Kidney tubule cell (primary cell): Measurements from ENCODE around the gene CROCC2.

Source experiments
- DNase-seq: peaks from one replicate; pipeline ENCODE4 v3.0.0-alpha.2; 2018; ENCODE audit warnings: low spot score

The CROCC2 gene

DNA sequence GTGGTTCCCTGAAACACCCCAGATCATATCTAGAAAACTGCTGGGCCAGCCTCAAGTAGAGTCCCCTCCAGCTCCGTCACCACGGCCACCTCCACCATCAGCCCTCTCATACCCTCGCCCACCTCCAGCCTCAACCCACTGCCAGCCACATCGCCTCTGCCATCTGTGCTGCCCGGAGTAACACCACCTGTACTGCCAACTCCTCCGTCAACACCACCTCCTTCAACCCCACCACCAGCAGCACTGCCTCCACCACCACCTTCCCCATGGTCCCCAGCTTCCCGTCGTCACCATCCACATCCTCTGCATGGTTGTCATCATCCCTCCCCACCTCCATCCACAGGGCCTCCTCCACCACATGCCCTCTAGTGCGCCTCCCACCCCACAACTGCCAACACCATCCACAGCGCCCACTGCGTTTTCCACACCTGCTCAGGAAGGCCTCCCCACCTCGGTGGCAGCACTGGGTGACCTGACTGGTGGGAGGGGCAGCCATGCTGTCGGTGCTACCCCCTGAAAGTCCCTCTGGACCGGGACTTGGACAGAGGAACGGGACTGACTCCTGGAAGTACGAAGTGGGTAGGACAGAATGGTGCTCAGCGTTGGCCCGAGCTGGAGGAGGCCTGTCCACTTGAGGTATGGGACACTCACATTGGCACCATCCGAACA, 93.9 kb downstream of the CROCC2 start:
- no peak for DNase-seq

DNA sequence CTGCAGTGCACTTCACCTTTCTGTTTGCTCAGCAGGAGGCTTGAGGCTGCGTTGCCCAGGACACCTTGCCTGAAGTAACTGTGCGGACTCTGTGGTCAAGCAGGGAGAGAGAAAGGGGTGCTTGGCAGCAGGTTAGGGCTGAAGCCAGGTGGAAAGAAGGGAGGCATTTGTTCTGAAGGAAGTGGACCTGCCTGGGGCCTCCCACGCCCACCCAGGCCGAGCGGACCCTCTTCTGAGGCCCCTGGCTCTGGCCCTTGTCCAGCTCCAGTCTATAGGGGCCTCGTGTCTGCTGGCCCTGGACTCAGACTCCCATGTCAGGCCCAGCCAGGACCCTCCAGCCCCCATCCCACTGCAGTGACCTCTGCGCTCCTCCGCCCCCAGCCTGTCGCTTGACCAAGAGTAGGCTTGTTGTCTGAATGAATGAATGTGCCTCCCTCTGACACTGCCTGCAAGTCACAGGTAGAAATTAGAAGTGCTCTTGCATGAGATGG, 94.7 kb downstream of the CROCC2 start:
- no peak for DNase-seq

DNA sequence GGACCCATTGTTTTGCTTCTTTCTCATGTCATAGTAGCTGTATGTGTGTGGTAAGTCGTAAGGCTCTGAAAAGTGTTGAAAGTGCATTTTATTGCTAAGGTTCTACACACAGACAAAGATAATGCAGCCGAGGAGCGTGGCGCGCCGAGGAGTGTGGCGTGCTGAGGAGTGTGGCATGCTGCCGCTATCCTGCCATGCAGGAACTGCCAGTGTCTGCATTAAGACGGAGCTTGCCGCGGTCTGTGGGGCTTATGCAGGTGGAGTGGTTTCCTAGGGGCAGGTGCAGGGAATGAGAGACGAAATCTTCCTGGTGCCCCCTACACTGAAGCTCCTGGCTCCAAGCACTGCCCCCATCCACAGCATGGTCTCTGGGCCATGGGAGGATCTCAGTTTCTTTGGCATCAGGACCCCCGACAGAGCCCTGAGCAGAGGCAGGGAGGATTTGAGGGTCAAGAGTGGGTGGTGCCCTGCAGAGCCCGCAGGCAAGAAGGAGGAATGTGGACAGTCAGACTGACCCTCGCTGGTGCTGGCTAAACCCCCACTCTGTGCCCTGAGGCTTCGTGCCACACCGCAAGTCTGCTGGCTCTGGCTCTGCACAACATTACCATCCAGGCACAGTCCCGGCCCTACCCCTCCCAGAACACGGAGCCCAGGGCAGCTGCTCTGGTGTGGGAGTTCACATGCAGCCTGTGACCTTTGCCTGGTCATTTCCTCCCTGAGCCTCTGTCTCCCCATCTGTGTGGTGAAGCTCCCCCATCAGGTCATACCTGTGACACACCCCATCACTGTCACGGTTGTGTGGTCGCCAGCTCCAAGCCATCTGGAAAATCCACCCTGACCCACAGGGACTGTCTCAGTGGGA, 95.5 kb downstream of the CROCC2 start:
- peak; percentile 28 for DNase-seq

DNA sequence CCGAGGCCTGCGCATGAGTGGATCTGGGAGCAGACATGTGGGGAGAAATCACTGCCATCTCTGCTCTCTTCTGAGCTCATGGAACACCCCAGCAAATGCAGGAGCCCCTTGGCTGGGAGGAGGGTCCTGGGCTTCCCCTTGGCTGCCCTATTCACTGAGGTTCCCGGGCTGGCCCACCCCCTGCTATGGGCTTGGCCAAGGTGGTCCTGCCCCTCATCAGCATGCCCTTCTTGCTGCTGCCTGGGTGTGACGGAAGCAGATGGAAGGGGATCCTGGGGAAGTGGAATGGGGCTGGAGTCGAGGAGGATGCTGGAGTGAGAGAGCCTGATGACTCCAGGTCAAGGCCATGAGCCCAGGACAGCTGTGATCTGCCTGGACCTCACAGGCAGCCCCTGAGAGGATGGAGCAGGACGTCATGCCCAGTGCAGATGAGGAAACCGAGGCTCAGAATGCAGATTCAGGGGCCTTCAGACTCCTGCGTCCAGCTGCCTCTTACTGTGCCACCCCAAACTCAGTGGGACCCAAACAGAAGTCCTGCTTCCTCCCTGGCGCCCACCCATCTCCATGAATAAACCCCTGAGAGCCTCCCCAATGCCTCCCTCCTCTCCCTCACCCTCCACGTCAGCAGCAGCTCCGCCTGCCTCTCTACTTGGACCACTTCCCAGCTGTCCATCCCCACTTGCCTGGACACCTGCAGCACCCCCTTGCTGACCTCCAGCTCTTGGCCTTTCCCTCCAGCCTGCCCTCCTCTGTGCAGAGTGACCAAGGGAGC, 96.3 kb downstream of the CROCC2 start:
- DNase-seq = no peak

DNA sequence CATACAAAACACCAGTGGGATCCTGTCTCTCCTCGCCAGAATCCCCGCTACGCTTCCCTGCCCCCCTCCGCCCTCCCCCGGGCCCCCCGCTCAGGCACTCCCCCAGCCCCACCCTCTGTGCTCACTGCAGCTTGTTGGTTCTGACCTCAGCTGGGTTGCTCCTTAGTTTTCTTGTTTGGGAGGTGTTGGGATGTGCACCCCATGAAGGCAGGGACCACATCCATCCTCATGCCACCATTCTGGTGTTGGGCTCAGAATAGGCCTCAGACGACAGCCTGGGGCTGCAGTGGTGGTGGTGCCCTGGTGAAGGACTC, 96.9 kb downstream of the CROCC2 start:
- DNase-seq = no peak

DNA sequence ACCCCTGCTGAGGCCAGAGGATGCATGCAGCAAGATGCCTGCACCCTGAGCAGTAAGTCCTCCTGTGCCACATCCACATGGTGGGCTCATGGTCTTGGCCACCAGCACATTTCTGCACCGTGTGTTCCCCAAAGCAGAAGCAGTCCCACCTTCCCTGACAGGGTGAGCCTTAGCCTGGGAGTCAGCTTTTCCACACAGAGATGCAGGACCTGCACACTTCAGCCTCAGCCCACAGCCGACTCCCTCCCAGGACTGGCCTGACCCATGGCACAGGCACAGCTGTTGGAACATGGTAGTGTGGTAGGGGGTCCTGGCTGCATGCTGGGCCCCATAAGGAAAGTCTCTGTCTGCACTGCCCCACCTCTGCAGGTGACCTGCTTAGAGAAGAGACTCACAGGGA, 97.2 kb downstream of the CROCC2 start:
- DNase-seq = no peak

DNA sequence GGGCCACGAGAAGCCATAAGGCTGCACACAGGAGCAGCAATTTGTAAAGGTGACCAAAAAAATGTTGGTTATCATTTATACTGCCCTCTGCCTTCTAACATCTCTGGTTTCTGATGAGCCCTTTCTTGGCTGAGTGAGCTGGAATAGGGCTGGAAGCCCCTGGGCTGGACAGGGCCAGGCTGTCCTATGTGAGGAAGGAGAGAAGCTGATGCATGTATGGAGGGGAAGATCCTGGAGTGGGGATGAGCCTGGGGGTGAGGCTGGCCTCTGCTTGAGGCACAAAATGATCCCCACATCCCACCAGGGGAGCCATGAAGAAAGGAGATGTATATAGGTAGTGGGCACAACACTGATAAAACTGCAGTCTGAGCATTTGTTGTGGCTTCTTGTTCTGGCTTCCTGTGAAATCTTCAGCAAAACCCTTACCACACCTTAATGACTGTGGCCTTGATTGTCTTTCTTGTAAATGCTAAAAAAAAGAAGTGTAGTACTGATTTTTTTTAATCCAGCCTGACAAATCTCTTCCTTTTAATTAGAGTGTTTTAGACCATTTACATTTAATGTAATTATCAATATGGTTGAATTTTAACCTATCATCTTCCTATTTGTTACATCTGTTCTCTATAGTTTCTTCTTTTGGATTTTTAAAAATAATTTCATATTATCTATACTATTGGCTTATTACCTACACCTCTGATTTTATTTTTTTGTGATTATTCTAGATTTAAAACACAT, 97.9 kb downstream of the CROCC2 start:
- DNase-seq = no peak

DNA sequence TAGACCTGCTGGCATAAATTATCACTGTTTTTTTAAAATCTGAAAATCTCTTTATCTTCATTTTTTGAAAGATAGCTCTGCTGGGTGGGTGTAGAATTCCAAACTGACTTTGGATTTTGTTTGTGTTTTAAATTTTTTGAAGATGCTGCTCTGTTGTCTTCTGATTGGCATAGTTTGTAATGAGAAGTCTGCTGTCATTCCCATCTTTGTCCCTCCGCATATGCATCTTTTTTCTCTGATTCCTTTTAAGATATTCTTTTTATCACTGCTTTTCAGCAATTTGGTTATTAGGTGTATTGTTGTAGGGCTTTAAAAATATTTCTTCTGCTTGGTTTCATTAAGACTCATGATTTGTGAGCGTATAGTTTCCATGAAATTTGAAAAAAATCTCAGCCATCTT, 99.4 kb downstream of the CROCC2 start:
- DNase-seq = no peak

DNA sequence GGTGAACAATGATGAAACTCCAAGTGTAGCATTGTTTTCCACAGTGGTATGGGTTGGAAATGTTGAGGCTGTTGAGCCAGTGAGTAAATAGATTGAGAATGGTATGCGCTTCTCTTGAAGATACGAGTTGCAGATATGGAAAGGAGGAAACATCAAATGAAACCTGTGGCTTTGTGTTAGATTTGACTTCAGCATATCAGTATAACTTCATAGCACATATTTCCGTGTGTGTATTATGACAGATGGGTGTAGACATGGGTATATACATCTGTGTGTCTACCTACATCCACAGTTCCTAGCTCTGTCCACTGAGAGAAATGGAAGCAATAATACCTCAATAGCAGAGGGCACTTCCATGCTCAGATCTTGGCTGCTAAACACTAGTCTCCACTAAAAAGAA, 100.3 kb downstream of the CROCC2 start:
- DNase-seq = no peak

DNA sequence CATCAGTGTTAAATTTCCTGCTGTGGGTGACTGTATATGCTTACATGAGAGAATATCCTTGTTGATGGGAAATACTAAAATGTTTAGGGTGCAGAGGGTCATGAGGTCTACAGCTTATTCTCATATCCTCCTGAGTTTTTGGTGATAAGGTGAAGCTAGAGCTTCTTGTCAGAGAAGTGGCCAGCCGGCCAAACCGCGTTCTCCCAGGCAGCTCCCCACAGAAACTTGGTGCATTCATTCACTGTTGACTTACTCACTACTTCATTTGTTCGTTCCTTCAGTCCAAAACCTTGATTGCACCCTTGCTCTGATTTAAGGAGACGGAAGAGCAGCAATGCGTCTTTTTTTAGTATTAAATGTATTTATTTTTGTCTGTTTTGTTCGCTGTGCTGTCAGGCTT, 101.0 kb downstream of the CROCC2 start:
- DNase-seq = no peak

DNA sequence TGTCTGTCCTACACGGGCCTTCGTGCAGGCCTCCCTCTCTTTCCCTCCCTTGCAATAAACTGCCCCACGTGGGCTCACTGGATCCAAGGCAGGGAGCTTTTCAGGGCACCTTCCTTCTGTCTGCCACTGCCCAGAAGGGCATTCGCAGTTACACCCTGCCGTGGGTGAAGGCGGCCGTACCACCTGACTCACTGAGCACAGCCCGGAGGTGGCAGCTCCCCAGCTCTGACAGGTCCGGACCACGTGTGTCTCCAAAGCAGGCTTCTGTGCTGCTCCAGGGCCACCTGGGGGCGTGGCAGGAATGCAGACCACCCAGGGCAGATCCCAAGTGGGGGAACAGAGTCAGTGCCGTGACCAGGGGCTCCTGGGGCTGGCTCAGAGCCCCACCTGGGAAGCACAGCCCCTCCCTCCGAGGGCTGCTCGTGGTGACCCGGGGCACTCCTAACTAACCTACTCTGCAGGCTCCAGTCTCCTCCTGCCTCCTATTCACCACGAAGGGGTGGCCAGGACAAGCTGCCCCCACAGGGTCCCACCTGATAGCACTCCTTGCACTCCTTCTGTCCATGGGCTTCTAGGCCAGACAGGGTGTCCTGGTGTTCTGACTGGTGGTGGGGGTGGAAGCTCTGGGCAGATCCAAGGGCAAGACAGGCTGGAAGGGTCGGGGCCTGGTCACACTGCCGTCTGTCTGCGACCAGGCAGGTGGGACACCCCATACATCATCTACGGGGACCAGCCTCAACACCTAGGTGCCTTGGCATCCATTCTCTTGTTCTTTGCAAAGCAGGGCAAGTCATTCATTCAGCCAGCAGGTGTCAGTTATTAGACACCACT, 102.0 kb downstream of the CROCC2 start:
- no peak for DNase-seq

DNA sequence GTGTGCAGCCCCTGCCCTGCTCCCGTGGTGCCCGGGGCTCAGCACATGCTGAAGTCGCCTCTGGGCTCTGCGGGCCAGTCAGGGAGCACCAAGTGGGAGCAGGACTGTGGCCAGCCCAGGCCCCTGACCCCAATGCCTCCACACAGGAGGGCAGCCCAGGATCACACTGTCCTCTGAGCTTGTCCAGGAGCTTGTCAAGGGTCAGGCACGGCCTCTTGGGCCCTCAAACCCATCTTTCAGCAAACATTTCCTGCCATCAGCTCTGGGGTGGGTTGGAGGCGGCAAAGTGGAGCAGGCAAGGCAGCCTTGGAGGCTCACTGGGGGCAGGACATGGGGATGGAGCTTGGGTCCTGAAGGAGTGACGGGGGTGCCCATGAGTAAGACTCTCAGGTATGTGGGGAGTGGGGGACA, 102.6 kb downstream of the CROCC2 start:
- no peak for DNase-seq

DNA sequence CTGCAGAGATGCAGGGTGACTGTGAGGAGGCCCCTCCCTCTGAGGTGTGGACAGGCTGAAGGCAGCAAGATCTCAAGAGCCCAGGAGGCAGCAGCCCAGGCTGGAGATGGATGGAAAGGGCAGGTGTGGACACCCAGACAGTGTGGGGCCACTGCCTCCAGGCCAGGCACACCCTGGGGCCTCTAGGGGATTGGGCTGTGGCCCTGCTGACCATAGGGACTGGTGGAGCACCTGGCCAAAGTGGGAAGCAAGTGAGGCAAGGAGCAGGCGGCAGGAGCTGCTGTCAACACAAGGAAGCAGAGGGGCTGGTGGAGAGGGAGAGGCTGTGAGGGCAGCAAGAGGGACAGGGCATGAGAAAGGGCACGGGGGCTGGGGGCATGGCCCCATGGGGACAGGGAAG, 103.1 kb downstream of the CROCC2 start:
- DNase-seq = no peak

DNA sequence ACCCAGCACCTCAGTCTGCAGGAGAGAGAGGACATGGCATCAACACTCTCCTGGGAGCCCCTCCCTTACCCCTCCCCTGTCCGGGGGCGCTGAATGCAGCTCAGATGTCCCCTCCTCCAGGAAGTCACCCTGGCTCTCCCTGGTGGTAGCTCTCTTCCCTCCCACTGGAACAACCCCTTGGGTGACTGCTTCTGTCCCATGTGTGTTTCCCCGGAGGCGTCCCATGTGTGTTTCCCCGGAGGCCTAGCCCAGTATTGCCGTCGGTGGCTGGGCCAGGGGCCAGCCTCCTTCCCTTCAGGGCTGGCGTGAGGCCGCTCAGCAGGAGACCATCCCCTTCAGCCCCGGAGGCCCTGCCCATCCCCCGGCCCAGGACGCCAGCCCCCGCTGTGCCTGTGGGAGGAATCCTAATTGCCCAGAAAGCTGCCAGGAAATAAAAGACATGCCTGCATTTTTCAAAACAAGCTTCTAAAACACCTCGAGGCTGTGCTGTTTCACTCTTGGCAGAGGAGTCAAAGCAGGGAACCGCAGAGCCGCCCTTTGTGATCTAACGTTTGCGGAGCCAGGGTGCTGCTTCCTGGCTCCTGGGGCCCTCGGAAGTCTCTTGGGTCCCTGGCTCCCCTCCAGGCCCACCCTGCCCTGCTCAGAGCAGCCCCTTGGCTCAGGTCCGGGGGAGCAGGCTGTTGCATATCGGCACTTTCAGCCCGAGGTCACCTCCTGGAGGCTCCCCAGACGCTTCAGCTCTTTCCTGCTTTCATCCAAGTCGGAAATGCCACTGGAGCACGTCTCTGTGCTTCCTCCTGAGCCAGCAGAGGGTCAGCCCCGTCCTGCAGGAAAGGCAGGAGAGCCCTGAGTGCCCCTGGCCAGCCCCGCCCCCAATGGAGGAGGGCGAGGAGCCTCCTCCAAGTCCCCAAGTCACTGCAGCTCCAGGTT, 103.7 kb downstream of the CROCC2 start:
- peak; percentile 60 for DNase-seq

DNA sequence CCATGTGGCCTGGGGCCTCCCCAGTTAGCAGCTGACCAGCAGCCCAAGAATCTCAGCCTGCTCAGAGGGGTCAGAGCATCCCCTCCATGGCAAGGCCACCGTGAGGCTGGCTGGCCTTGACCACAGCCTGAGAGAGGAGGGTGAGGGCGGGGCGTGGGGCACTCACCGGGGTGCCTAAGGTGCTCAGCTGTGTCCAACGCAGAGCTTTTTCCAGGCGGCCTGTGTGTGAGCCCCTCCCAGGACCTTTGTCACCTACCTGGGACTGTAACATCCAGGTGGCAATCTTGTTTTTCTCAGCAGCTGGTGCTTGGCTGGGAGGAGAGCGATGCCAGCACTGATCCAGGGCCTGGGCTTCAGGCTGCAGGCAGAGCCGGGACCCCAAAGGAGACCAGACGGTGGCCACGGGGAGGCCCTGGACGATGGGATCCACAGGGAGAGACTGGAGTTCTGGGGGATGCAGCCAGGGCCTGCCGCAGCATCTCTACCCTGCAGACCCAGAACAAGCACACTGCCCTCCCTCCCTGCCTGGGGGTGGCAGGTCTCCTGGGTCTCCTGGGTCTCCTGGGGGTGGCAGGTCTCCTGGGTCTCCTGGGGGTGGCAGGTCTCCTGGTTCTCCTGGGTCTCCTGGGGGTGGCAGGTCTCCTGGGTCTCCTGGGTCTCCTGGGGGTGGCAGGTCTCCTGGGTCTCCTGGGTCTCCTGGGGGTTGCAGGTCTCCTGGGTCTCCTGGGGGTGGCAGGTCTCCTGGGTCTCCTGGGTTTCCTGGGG, 104.6 kb downstream of the CROCC2 start:
- no peak for DNase-seq

DNA sequence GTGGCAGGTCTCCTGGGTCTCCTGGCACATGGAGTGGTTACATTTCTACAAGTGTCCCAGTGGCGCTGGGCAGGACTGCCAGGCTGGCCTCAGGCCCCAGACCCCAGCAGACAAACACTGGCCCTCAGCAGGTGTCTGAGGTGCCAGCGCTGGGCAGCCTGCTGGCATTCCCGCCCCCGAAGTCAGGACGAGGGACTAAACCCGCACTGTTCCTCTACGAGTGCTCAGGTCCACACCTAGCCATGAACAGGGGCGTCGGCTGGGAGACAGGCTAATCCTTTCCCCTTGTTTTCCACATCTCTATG, 105.1 kb downstream of the CROCC2 start:
- no peak for DNase-seq

DNA sequence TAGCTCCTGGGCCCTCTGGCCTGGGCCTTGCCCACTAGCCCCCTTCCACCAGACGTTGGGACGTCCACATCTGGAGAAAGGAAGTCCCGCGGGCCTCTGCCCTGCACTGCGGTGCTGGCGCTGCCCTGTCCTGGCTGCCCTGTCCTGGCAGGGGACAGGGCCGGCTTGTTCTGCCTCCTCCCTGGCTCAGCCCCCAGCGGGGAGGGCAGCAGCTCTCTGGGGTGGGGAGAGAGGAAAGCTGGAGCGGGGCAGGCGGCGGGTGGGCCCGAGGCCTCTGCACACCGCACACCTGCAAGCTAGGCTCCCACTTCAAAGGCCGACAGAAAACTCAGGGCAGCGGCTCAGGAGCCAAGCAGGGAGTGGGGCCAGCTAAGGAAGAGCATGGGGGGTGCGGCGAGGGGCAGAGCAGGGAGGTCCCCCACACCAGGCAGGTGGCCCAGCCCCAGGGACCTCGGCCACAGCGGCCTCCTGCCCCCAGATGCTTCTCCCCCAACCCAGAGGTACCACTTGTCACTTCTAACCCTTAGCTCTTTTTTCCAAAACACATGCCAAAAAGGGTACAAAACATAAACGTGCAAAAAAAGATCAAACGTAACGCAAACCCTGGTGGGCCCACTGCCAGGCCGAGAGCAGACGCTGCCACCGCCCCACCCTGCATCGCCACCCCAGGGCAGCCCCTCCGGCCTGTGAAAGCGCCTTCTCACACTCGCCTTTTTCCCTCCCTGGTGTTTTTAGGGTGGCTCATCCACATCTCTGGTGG, 105.8 kb downstream of the CROCC2 start:
- DNase-seq = no peak

DNA sequence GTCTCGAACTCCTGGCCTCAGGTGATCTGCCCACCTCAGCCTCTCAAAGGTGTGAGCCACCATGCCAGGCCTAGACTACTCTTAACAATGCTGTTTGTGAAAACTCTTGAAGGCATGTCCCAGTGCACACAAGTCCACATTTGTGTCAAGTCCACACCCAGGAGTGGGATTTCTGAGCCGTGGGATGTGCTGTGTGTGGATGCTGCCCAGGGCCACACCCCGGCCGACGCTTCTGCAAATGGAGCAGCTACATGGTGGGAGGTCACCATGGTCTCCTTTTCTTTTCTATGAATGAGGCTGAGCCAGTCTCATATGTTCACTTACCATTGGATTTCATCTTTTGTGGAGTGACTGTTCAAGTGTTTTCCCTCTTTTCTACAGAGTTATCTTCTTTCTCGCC, 108.1 kb downstream of the CROCC2 start:
- no peak for DNase-seq

DNA sequence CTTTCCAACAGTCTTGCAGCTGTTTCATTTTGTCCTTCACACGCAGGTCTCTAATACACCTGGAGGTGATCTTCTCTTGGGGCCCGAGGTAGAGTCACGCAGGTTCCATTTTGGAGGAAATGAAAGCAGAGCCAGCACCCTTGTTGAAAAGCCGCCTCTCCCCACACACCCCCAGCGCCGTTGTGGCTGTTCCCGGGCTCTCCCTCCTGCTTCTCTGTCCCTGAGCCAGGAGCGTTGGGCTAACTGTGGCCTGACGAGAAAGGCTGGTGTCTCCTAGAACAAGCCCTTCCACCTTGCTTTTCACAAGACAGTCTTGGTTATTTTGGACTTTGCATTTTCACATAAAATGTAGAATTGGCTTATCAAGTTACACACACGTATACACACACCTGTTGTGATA, 108.6 kb downstream of the CROCC2 start:
- no peak for DNase-seq
